ENCODE data around the gene RBMS1.

RBMS1 gene

GRCh38 chr2:160406591-160407392 is 86.8 kb downstream of the RBMS1 start:
- Mint-ChIP-seq H3K36me3 (ENCODE audit: low read depth) (no peaks in the 10 kb centered on the region), H3K27ac (peak overlapping the region; percentile 96), H3K4me3 (peak overlapping the region; percentile 96), H3K27me3 (no peaks in the 10 kb centered on the region), H3K4me1 (ENCODE audit: low read depth) (peaks cover 37% of the 10 kb centered on the region), H3K9me3 (no peaks in the 10 kb centered on the region)

- Mint-ChIP-seq H3K4me3 (peak overlapping the region; percentile 96), H3K36me3 (ENCODE audit: low read depth) (no peaks in the 10 kb centered on the region), H3K27ac (peak overlapping the region; percentile 91), H3K27me3 (no peaks in the 10 kb centered on the region), H3K9me3 (no peaks in the 10 kb centered on the region), H3K4me1 (ENCODE audit: low read depth) (peaks cover 22% of the 10 kb centered on the region)
Measured at GRCh38 chr2:160405077-160405867, 88.3 kb downstream of the RBMS1 start.

- Mint-ChIP-seq H3K9me3 (no peaks in the 10 kb centered on the region), H3K4me1 (ENCODE audit: low read depth) (peaks cover 4% of the 10 kb centered on the region), H3K27me3 (no peaks in the 10 kb centered on the region), H3K36me3 (ENCODE audit: low read depth) (no peaks in the 10 kb centered on the region), H3K4me3 (peak overlapping the region; percentile 96), H3K27ac (peak overlapping the region; percentile 57)
Measured at GRCh38 chr2:160402997-160403979, 90.3 kb downstream of the RBMS1 start.

GRCh38 chr2:160402501-160402900 is 91.1 kb downstream of the RBMS1 start:
- H3K27me3 Mint-ChIP-seq, result no peaks in the 10 kb centered on the region
- no peaks in the 10 kb centered on the region for H3K4me1 Mint-ChIP-seq (ENCODE audit: low read depth)
- no peak overlapping the region for H3K27ac Mint-ChIP-seq
- no peaks in the 10 kb centered on the region for H3K9me3 Mint-ChIP-seq
- no peak overlapping the region for H3K4me3 Mint-ChIP-seq
- H3K36me3 Mint-ChIP-seq (ENCODE audit: low read depth), result no peaks in the 10 kb centered on the region

GRCh38 chr2:160401895-160402294 is 91.7 kb downstream of the RBMS1 start:
- H3K27ac Mint-ChIP-seq, result peak overlapping the region; percentile 18
- H3K36me3 Mint-ChIP-seq (ENCODE audit: low read depth), result no peaks in the 10 kb centered on the region
- no peaks in the 10 kb centered on the region for H3K4me1 Mint-ChIP-seq (ENCODE audit: low read depth)
- no peaks in the 10 kb centered on the region for H3K9me3 Mint-ChIP-seq
- no peaks in the 10 kb centered on the region for H3K27me3 Mint-ChIP-seq
- H3K4me3 Mint-ChIP-seq, result no peak overlapping the region

GRCh38 chr2:160399880-160400279 is 93.7 kb downstream of the RBMS1 start:
- peaks cover 7% of the 10 kb centered on the region for H3K36me3 Mint-ChIP-seq (ENCODE audit: low read depth)
- no peaks in the 10 kb centered on the region for H3K27me3 Mint-ChIP-seq
- H3K4me3 Mint-ChIP-seq, result no peak overlapping the region
- H3K27ac Mint-ChIP-seq, result peak overlapping the region; percentile 60
- no peaks in the 10 kb centered on the region for H3K9me3 Mint-ChIP-seq
- H3K4me1 Mint-ChIP-seq (ENCODE audit: low read depth), result peaks cover 4% of the 10 kb centered on the region

- no peak overlapping the region for H3K4me3 Mint-ChIP-seq
- no peak overlapping the region for H3K27ac Mint-ChIP-seq
- H3K27me3 Mint-ChIP-seq, result no peaks in the 10 kb centered on the region
- H3K36me3 Mint-ChIP-seq (ENCODE audit: low read depth), result peaks cover 7% of the 10 kb centered on the region
- H3K4me1 Mint-ChIP-seq (ENCODE audit: low read depth), result peaks cover 28% of the 10 kb centered on the region
- no peaks in the 10 kb centered on the region for H3K9me3 Mint-ChIP-seq
Measured at GRCh38 chr2:160397530-160397865, 96.1 kb downstream of the RBMS1 start.

GRCh38 chr2:160394153-160394552 is 99.5 kb downstream of the RBMS1 start:
- H3K36me3 Mint-ChIP-seq (ENCODE audit: low read depth), result peaks cover 13% of the 10 kb centered on the region
- peaks cover 60% of the 10 kb centered on the region for H3K4me1 Mint-ChIP-seq (ENCODE audit: low read depth)
- peak overlapping the region; percentile 92 for H3K27ac Mint-ChIP-seq
- no peaks in the 10 kb centered on the region for H3K9me3 Mint-ChIP-seq
- no peaks in the 10 kb centered on the region for H3K27me3 Mint-ChIP-seq
- H3K4me3 Mint-ChIP-seq, result peak overlapping the region; percentile 68

- no peak overlapping the region for H3K4me3 Mint-ChIP-seq
- H3K27ac Mint-ChIP-seq, result no peak overlapping the region
- peaks cover 79% of the 10 kb centered on the region for H3K4me1 Mint-ChIP-seq (ENCODE audit: low read depth)
- no peaks in the 10 kb centered on the region for H3K9me3 Mint-ChIP-seq
- H3K27me3 Mint-ChIP-seq, result no peaks in the 10 kb centered on the region
- peaks cover 13% of the 10 kb centered on the region for H3K36me3 Mint-ChIP-seq (ENCODE audit: low read depth)
Measured at GRCh38 chr2:160392201-160392600, 101.4 kb downstream of the RBMS1 start.

GRCh38 chr2:160390544-160391455 is 102.8 kb downstream of the RBMS1 start:
- H3K4me3 Mint-ChIP-seq, result peak overlapping the region; percentile 7
- peak overlapping the region; percentile 72 for H3K27ac Mint-ChIP-seq
- H3K27me3 Mint-ChIP-seq, result no peaks in the 10 kb centered on the region
- H3K36me3 Mint-ChIP-seq (ENCODE audit: low read depth), result peaks cover 9% of the 10 kb centered on the region
- H3K4me1 Mint-ChIP-seq (ENCODE audit: low read depth), result peaks cover 89% of the 10 kb centered on the region
- H3K9me3 Mint-ChIP-seq, result no peaks in the 10 kb centered on the region

- Mint-ChIP-seq H3K4me3 (peak overlapping the region; percentile 24), H3K27ac (peak overlapping the region; percentile 43), H3K36me3 (ENCODE audit: low read depth) (peaks cover 8% of the 10 kb centered on the region), H3K9me3 (no peaks in the 10 kb centered on the region), H3K4me1 (ENCODE audit: low read depth) (peaks cover 94% of the 10 kb centered on the region), H3K27me3 (no peaks in the 10 kb centered on the region)
Measured at GRCh38 chr2:160389875-160390274, 103.7 kb downstream of the RBMS1 start.

- H3K4me1 Mint-ChIP-seq (ENCODE audit: low read depth), result peaks cover 89% of the 10 kb centered on the region
- H3K36me3 Mint-ChIP-seq (ENCODE audit: low read depth), result peaks cover 9% of the 10 kb centered on the region
- peak overlapping the region; percentile 86 for H3K27ac Mint-ChIP-seq
- H3K4me3 Mint-ChIP-seq, result peak overlapping the region; percentile 69
- H3K9me3 Mint-ChIP-seq, result no peaks in the 10 kb centered on the region
- no peaks in the 10 kb centered on the region for H3K27me3 Mint-ChIP-seq
Measured at GRCh38 chr2:160388464-160389263, 104.9 kb downstream of the RBMS1 start.

GRCh38 chr2:160387558-160388262 is 105.9 kb downstream of the RBMS1 start:
- Mint-ChIP-seq H3K27me3 (no peaks in the 10 kb centered on the region), H3K36me3 (ENCODE audit: low read depth) (peaks cover 9% of the 10 kb centered on the region), H3K9me3 (no peaks in the 10 kb centered on the region), H3K27ac (peak overlapping the region; percentile 86), H3K4me1 (ENCODE audit: low read depth) (peaks cover 86% of the 10 kb centered on the region), H3K4me3 (peak overlapping the region; percentile 69)

Measured in stimulated activated naive CD8-positive, alpha-beta T cell treated with anti-CD3 and anti-CD28 coated beads, Interleukin-15, Interleukin-2, amounts not matched to agents 100 ng/mL and 50 ng/mL, for 24 hours (primary cell).